H9 (cell line): Measurements from ENCODE around the gene TRABD2B. TPM values are rescaled to one million over a fixed set of nuclear protein-coding genes. Genes with fewer than 3 reads are reported as not detected.
A peak's percentile ranks its signal among the peaks of the same experiment; 100 is the strongest.

Source experiments
- DNase-seq: peaks from one replicate; pipeline ENCODE4 v3.0.0-alpha.2; 2017
- H2AFZ ChIP-seq: one replicate; pipeline ENCODE4 v1.6.1; 2013; ENCODE audit warnings: mild to moderate bottlenecking, low read length, control low read depth, moderate library complexity
- H2AK5ac ChIP-seq: 2 replicates; pipeline ENCODE4 v1.6.1; 2013; ENCODE audit warnings: low read length, control low read depth, mixed read lengths; ENCODE audit not compliant: insufficient read length
- H2BK120ac ChIP-seq: one replicate; pipeline ENCODE4 v1.6.1; 2013; ENCODE audit warnings: low read depth, mild to moderate bottlenecking, low read length, control low read depth, inconsistent platforms; ENCODE audit not compliant: poor library complexity, severe bottlenecking
- H2BK12ac ChIP-seq: 2 replicates; pipeline ENCODE4 v1.6.1; 2013; ENCODE audit warnings: low read length, control low read depth, mixed read lengths, low read depth; ENCODE audit not compliant: insufficient read length
- H2BK15ac ChIP-seq: 2 replicates; pipeline ENCODE4 v1.6.1; 2013; ENCODE audit warnings: low read depth, low read length, control low read depth
- H2BK20ac ChIP-seq: one replicate; pipeline ENCODE4 v1.6.1; 2013; ENCODE audit warnings: low read depth, mild to moderate bottlenecking, low read length, control low read depth, inconsistent platforms; ENCODE audit not compliant: poor library complexity, severe bottlenecking
- H2BK5ac ChIP-seq: 2 replicates; pipeline ENCODE4 v1.6.1; 2013; ENCODE audit warnings: low read length, control low read depth, mixed read lengths; ENCODE audit not compliant: insufficient read length
- H3K14ac ChIP-seq: 2 replicates; pipeline ENCODE4 v1.6.1; 2013; ENCODE audit warnings: low read length, control low read depth; ENCODE audit not compliant: insufficient read depth
- H3K18ac ChIP-seq: 2 replicates; pipeline ENCODE4 v1.6.1; 2013; ENCODE audit warnings: low read depth, mild to moderate bottlenecking, mixed read lengths, low read length, control low read depth; ENCODE audit not compliant: insufficient read length
- H3K23ac ChIP-seq: 2 replicates; pipeline ENCODE4 v1.6.1; 2013; ENCODE audit warnings: low read length, control low read depth, mixed read lengths, low read depth; ENCODE audit not compliant: insufficient read length
- H3K23me2 ChIP-seq: 2 replicates; pipeline ENCODE4 v1.6.1; 2013; ENCODE audit warnings: low read depth, mild to moderate bottlenecking, mixed read lengths, low read length, control low read depth; ENCODE audit not compliant: insufficient read length, poor library complexity, severe bottlenecking
- H3K27ac ChIP-seq: 2 replicates; pipeline ENCODE4 v1.5.1; 2013; ENCODE audit warnings: low read length, control low read depth, mixed read lengths, low read depth; ENCODE audit not compliant: insufficient read length
- H3K27me3 ChIP-seq: 2 replicates; pipeline ENCODE4 v1.6.1; 2013; ENCODE audit warnings: low read length, control low read depth, inconsistent platforms; ENCODE audit not compliant: insufficient read depth
- H3K4ac ChIP-seq: 2 replicates; pipeline ENCODE4 v1.6.1; 2013; ENCODE audit warnings: low read depth, mild to moderate bottlenecking, control low read depth, inconsistent platforms, low read length, moderate library complexity
- H3K4me1 ChIP-seq: 2 replicates; pipeline ENCODE4 v1.6.1; 2013; ENCODE audit warnings: low read length, control low read depth, inconsistent platforms; ENCODE audit not compliant: insufficient read depth
- H3K4me2 ChIP-seq: 2 replicates; pipeline ENCODE4 v1.6.1; 2013; ENCODE audit warnings: low read length, control low read depth, mixed read lengths; ENCODE audit not compliant: insufficient read length, insufficient read depth
- H3K56ac ChIP-seq: 2 replicates; pipeline ENCODE4 v1.6.1; 2013; ENCODE audit warnings: low read depth, mild to moderate bottlenecking, mixed read lengths, low read length, control low read depth; ENCODE audit not compliant: insufficient read length
- H3K79me1 ChIP-seq: 2 replicates; pipeline ENCODE4 v1.6.1; 2013; ENCODE audit warnings: low read depth, mild to moderate bottlenecking, moderate library complexity, low read length, control low read depth, inconsistent platforms; ENCODE audit not compliant: insufficient read depth, poor library complexity, severe bottlenecking
- H3K79me2 ChIP-seq: 2 replicates; pipeline ENCODE4 v1.6.1; 2013; ENCODE audit warnings: low read length, control low read depth, inconsistent platforms; ENCODE audit not compliant: insufficient read depth
- H3K9ac ChIP-seq: 2 replicates; pipeline ENCODE4 v1.6.1; 2013; ENCODE audit warnings: low read length, control low read depth, mixed read lengths; ENCODE audit not compliant: insufficient read length; ENCODE audit errors: extremely low read depth
- H3K9me3 ChIP-seq: one replicate; pipeline ENCODE4 v1.6.1; 2013; ENCODE audit warnings: low read depth, low read length, inconsistent platforms; ENCODE audit not compliant: control insufficient read depth
- H3T11ph ChIP-seq: one replicate; pipeline ENCODE4 v1.6.1; 2013; ENCODE audit warnings: mild to moderate bottlenecking, low read length, control low read depth, inconsistent platforms
- H4K20me1 ChIP-seq: one replicate; pipeline ENCODE4 v1.6.1; 2013; ENCODE audit not compliant: control insufficient read depth, insufficient read length, insufficient read depth
- H4K5ac ChIP-seq: 2 replicates; pipeline ENCODE4 v1.6.1; 2013; ENCODE audit warnings: low read depth, mild to moderate bottlenecking, mixed read lengths, low read length, control low read depth; ENCODE audit not compliant: insufficient read length
- H4K8ac ChIP-seq: replicated peaks from 2 replicates; pipeline ENCODE4 v1.6.1; 2013; ENCODE audit warnings: low read length, control low read depth, mixed read lengths, low read depth; ENCODE audit not compliant: insufficient read length
- H4K91ac ChIP-seq: 2 replicates; pipeline ENCODE4 v1.6.1; 2013; ENCODE audit warnings: low read depth, mild to moderate bottlenecking, moderate library complexity, mixed read lengths, low read length, control low read depth; ENCODE audit not compliant: insufficient read length
- H3K27ac Mint-ChIP-seq, 3 experiments: 2 replicates in 2 of 3; 3 replicates in 1 of 3; pipeline ENCODE4 v1.8.0; 2020 to 2021; ENCODE audit warnings: mixed read lengths in 3 of 3, mild to moderate bottlenecking in 1 of 3, moderate library complexity in 1 of 3
- H3K27me3 Mint-ChIP-seq: 2 replicates; pipeline ENCODE4 v1.8.0; 2021; ENCODE audit warnings: low read depth, mild to moderate bottlenecking, moderate library complexity, mixed read lengths
- H3K36me3 Mint-ChIP-seq, 3 experiments: 2 replicates in 2 of 3; 3 replicates in 1 of 3; pipeline ENCODE4 v1.8.0; 2020 to 2021; ENCODE audit warnings: low read depth in 3 of 3, mixed read lengths in 3 of 3; ENCODE audit not compliant: insufficient read depth in 1 of 3
- H3K4me1 Mint-ChIP-seq, 2 experiments: 2 replicates each; pipeline ENCODE4 v1.8.0; 2020; ENCODE audit warnings: mixed read lengths in 2 of 2
- H3K4me3 Mint-ChIP-seq, 2 experiments: 2 replicates in 1 of 2; 3 replicates in 1 of 2; pipeline ENCODE4 v1.8.0; 2020 to 2021; ENCODE audit warnings: mild to moderate bottlenecking in 2 of 2, mixed read lengths in 2 of 2, moderate library complexity in 1 of 2
- H3K9me3 Mint-ChIP-seq, 2 experiments: 2 replicates in 1 of 2; 3 replicates in 1 of 2; pipeline ENCODE4 v1.8.0; 2020; ENCODE audit warnings: mild to moderate bottlenecking in 2 of 2, mixed read lengths in 2 of 2, moderate library complexity in 1 of 2
- WGBS: extraction: QIAGEN DNeasy Blood & Tissue Kit; methylation state at CpG from one replicate; pipeline ENCODE4 v1.1.7; 2013; ENCODE audit warnings: missing lambda C conversion rate, low lambda C conversion rate, mixed read lengths; ENCODE audit not compliant: insufficient read length; ENCODE audit errors: extremely low coverage; 5-methylcytosine and 5-hydroxymethylcytosine counted together
- total RNA-seq: library from RNA; stranded (reverse); gene quantifications from 2 replicates; pipeline ENCODE4 v1.2.1, GENCODE V29; 2021
- TF ChIP-seq, protein P1 (sequence below): fragments of 200-600 bp; sonication (generic); conservative IDR thresholded peaks from 3 replicates; pipeline ENCODE4 v1.8.0; 2021; ENCODE audit warnings: antibody characterized with exemption, mild to moderate bottlenecking

The TRABD2B gene
- total RNA-seq, 1 experiment from 2014 or later, result 2.3 TPM

DNA sequence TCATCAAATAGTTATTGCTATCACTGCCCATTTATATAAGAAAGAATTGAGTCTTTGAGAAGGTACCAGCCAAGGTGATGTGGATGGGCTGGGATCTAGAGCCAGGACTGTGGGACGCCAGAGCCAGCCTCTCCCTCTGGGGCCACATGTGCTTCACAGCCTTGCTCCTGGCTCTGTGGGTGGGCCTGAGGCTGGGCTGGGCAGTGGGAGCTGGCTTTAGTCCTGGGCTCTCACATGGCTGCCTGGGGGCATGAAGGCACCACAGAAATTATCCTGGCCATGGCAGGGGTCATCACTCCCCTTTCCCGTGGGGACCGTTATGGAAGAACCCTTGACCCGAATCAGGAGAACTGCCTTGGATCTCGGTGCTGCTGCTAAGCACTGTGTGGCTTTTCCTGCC, 203.1 kb downstream of the TRABD2B start:
- no peak overlapping the region for H3K4me2 ChIP-seq
- no peaks in the 10 kb centered on the region for H3K79me2 ChIP-seq
- no peak overlapping the region for H3K4ac ChIP-seq
- H2BK120ac ChIP-seq, result no peak overlapping the region
- H3K56ac ChIP-seq, result no peak overlapping the region
- no peaks in the 10 kb centered on the region for H3K27me3 ChIP-seq
- no peak overlapping the region for H3K14ac ChIP-seq
- H2AFZ ChIP-seq, result no peak overlapping the region
- no peak overlapping the region for H4K5ac ChIP-seq
- no peak overlapping the region for H3T11ph ChIP-seq
- H3K27ac ChIP-seq, result no peak overlapping the region
- no peaks in the 10 kb centered on the region for H3K79me1 ChIP-seq
- peak overlapping the region in 1 of 3 experiments; percentile 52; a peak in 1 of 7 replicates for H3K27ac Mint-ChIP-seq
- no peak overlapping the region for H2AK5ac ChIP-seq
- no CpG with 5 or more reads among the region's 5 CpGs for WGBS
- no peaks in the 10 kb centered on the region; the same call in 1 of the 2 replicates for H3K27me3 Mint-ChIP-seq
- no peak overlapping the region for H3K9ac ChIP-seq
- H2BK12ac ChIP-seq, result no peak overlapping the region
- no peaks in the 10 kb centered on the region for H3K9me3 ChIP-seq
- no peak overlapping the region for H4K8ac ChIP-seq
- no peaks in the 10 kb centered on the region for H3K23me2 ChIP-seq
- H3K18ac ChIP-seq, result no peak overlapping the region
- TF ChIP-seq, protein P1, sequence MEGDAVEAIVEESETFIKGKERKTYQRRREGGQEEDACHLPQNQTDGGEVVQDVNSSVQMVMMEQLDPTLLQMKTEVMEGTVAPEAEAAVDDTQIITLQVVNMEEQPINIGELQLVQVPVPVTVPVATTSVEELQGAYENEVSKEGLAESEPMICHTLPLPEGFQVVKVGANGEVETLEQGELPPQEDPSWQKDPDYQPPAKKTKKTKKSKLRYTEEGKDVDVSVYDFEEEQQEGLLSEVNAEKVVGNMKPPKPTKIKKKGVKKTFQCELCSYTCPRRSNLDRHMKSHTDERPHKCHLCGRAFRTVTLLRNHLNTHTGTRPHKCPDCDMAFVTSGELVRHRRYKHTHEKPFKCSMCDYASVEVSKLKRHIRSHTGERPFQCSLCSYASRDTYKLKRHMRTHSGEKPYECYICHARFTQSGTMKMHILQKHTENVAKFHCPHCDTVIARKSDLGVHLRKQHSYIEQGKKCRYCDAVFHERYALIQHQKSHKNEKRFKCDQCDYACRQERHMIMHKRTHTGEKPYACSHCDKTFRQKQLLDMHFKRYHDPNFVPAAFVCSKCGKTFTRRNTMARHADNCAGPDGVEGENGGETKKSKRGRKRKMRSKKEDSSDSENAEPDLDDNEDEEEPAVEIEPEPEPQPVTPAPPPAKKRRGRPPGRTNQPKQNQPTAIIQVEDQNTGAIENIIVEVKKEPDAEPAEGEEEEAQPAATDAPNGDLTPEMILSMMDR, result no peak
- H4K91ac ChIP-seq, result no peak overlapping the region
- no peaks in the 10 kb centered on the region for H4K20me1 ChIP-seq
- H2BK5ac ChIP-seq, result no peak overlapping the region
- DNase-seq, result no peak
- H2BK15ac ChIP-seq, result no peak overlapping the region
- H3K4me1 Mint-ChIP-seq, result no peaks in the 10 kb centered on the region
- H3K23ac ChIP-seq, result no peak overlapping the region
- H3K9me3 Mint-ChIP-seq, result no peaks in the 10 kb centered on the region
- no peaks in the 10 kb centered on the region for H3K36me3 Mint-ChIP-seq
- H3K4me3 Mint-ChIP-seq, result no peak overlapping the region
- H2BK20ac ChIP-seq, result no peak overlapping the region
- no peaks in the 10 kb centered on the region for H3K4me1 ChIP-seq
